ENCODE measurements around the gene ZNF516.

The ZNF516 gene

GRCh38 chr18:76435316-76435989 lies 59.6 kb downstream of the ZNF516 start:
- DNase-seq = no peak

- DNase-seq = no peak
These were observed 60.6 kb downstream of the ZNF516 start for GRCh38 chr18:76434452-76434851.

GRCh38 chr18:76433788-76434187 lies 61.3 kb downstream of the ZNF516 start:
- no peak for DNase-seq

- no peak for DNase-seq
These were observed 61.9 kb downstream of the ZNF516 start for GRCh38 chr18:76432970-76433767.

- no peak for DNase-seq
These were observed 62.7 kb downstream of the ZNF516 start for GRCh38 chr18:76432274-76432755.

- DNase-seq = no peak
These were observed 63.4 kb downstream of the ZNF516 start for GRCh38 chr18:76431437-76432273.

GRCh38 chr18:76430636-76431035 lies 64.4 kb downstream of the ZNF516 start:
- no peak for DNase-seq

GRCh38 chr18:76429262-76430126 lies 65.5 kb downstream of the ZNF516 start:
- DNase-seq = no peak

- no peak for DNase-seq
These were observed 66.4 kb downstream of the ZNF516 start for GRCh38 chr18:76428396-76429261.

- no peak for DNase-seq
These were observed 68.2 kb downstream of the ZNF516 start for GRCh38 chr18:76426737-76427305.

- DNase-seq = no peak
These were observed 69.6 kb downstream of the ZNF516 start for GRCh38 chr18:76425146-76426131.

GRCh38 chr18:76422838-76423237 lies 72.2 kb downstream of the ZNF516 start:
- DNase-seq = no peak

- DNase-seq = no peak
These were observed 72.9 kb downstream of the ZNF516 start for GRCh38 chr18:76422121-76422520.

- no peak for DNase-seq
These were observed 73.4 kb downstream of the ZNF516 start for GRCh38 chr18:76421685-76422078.

GRCh38 chr18:76420898-76421684 lies 74.0 kb downstream of the ZNF516 start:
- no peak for DNase-seq

GRCh38 chr18:76419811-76420210 lies 75.2 kb downstream of the ZNF516 start:
- DNase-seq = no peak

GRCh38 chr18:76416911-76417310 lies 78.1 kb downstream of the ZNF516 start:
- DNase-seq = no peak

GRCh38 chr18:76414936-76415621 lies 80.0 kb downstream of the ZNF516 start:
- DNase-seq = no peak
